Glutamatergic neuron (in vitro differentiated cells): ENCODE results near the gene CDH4. TPM values are rescaled to one million over a fixed set of nuclear protein-coding genes. Genes with fewer than 3 reads are reported as not detected.
A peak's percentile ranks its signal among the peaks of the same experiment; 100 is the strongest.

Experiments
- DNase-seq: peaks from one replicate; pipeline ENCODE4 v3.0.0; 2022
- H3K27ac Mint-ChIP-seq: one replicate; pipeline ENCODE4 v1.8.0; 2020; ENCODE audit warnings: mild to moderate bottlenecking, mixed read lengths, inconsistent platforms; ENCODE audit not compliant: unreplicated experiment
- H3K27me3 Mint-ChIP-seq: one replicate; pipeline ENCODE4 v1.8.0; 2020; ENCODE audit warnings: mild to moderate bottlenecking, moderate library complexity, mixed read lengths, inconsistent platforms; ENCODE audit not compliant: unreplicated experiment
- H3K36me3 Mint-ChIP-seq: one replicate; pipeline ENCODE4 v1.8.0; 2020; ENCODE audit warnings: mild to moderate bottlenecking, mixed read lengths, inconsistent platforms; ENCODE audit not compliant: unreplicated experiment
- H3K4me1 Mint-ChIP-seq: one replicate; pipeline ENCODE4 v1.8.0; 2020; ENCODE audit warnings: mild to moderate bottlenecking, low read depth, mixed read lengths, inconsistent platforms; ENCODE audit not compliant: unreplicated experiment
- H3K4me3 Mint-ChIP-seq: one replicate; pipeline ENCODE4 v1.8.0; 2020; ENCODE audit warnings: mild to moderate bottlenecking, mixed read lengths, inconsistent platforms; ENCODE audit not compliant: unreplicated experiment
- H3K9me3 Mint-ChIP-seq: one replicate; pipeline ENCODE4 v1.8.0; 2020; ENCODE audit warnings: mild to moderate bottlenecking, moderate library complexity, mixed read lengths, inconsistent platforms; ENCODE audit not compliant: unreplicated experiment
- CTCF ChIP-seq: fragments of 200-600 bp; sonication (generic); IDR thresholded peaks from one replicate; pipeline ENCODE4 v1.5.0; 2021; ENCODE audit not compliant: partially characterized antibody, unreplicated experiment
- total RNA-seq: library from RNA; stranded (reverse); fragmentation: NEBNext Ultra II Directional; extraction: Animal tissue kit (Norgen Biotek cat#: 25700); gene quantifications from one replicate; pipeline ENCODE4 v1.2.1, GENCODE V29; 2021; ENCODE audit not compliant: unreplicated experiment

CDH4 gene
- total RNA-seq, 1 donor from 2014 or later = 1.2 TPM

GRCh38 chr20:61238813-61239212 lies 13.2 kb upstream of the CDH4 start:
- TF ChIP-seq CTCF = no peak
- Mint-ChIP-seq H3K4me3 (peak overlapping the region; percentile 30), H3K36me3 (peaks cover 15% of the 10 kb centered on the region), H3K27me3 (peaks cover 9% of the 10 kb centered on the region), H3K27ac (no peak overlapping the region), H3K4me1 (no peaks in the 10 kb centered on the region), H3K9me3 (peaks cover 9% of the 10 kb centered on the region)
- DNase-seq = no peak

GRCh38 chr20:61240814-61241213 lies 11.2 kb upstream of the CDH4 start:
- H3K4me1 Mint-ChIP-seq = no peaks in the 10 kb centered on the region
- H3K9me3 Mint-ChIP-seq = peaks cover 9% of the 10 kb centered on the region
- no peak overlapping the region for H3K4me3 Mint-ChIP-seq
- no peak for DNase-seq
- peaks cover 9% of the 10 kb centered on the region for H3K27me3 Mint-ChIP-seq
- TF ChIP-seq CTCF = no peak
- H3K36me3 Mint-ChIP-seq = peaks cover 15% of the 10 kb centered on the region
- H3K27ac Mint-ChIP-seq = no peak overlapping the region

- peaks cover 2% of the 10 kb centered on the region for H3K4me1 Mint-ChIP-seq
- no peak overlapping the region for H3K4me3 Mint-ChIP-seq
- no peak for DNase-seq
- no peak for TF ChIP-seq CTCF
- H3K27ac Mint-ChIP-seq = no peak overlapping the region
- peaks cover 7% of the 10 kb centered on the region for H3K27me3 Mint-ChIP-seq
- peaks cover 9% of the 10 kb centered on the region for H3K9me3 Mint-ChIP-seq
- peaks cover 11% of the 10 kb centered on the region for H3K36me3 Mint-ChIP-seq
Measured at GRCh38 chr20:61244213-61244612, 7.8 kb upstream of the CDH4 start.

- H3K9me3 Mint-ChIP-seq = peaks cover 6% of the 10 kb centered on the region
- peaks cover 5% of the 10 kb centered on the region for H3K27me3 Mint-ChIP-seq
- no peak for TF ChIP-seq CTCF
- DNase-seq = no peak
- peaks cover 2% of the 10 kb centered on the region for H3K4me1 Mint-ChIP-seq
- no peak overlapping the region for H3K4me3 Mint-ChIP-seq
- H3K27ac Mint-ChIP-seq = no peak overlapping the region
- H3K36me3 Mint-ChIP-seq = no peaks in the 10 kb centered on the region
Measured at GRCh38 chr20:61246269-61246668, 5.8 kb upstream of the CDH4 start.

- TF ChIP-seq CTCF = no peak
- Mint-ChIP-seq H3K27me3 (peaks cover 8% of the 10 kb centered on the region), H3K9me3 (peaks cover 7% of the 10 kb centered on the region), H3K4me3 (no peak overlapping the region), H3K36me3 (no peaks in the 10 kb centered on the region), H3K27ac (no peak overlapping the region), H3K4me1 (peaks cover 7% of the 10 kb centered on the region)
- DNase-seq = no peak
Measured at GRCh38 chr20:61249626-61250025, 2.4 kb upstream of the CDH4 start.
